Stomach (tissue), 4 donors: ENCODE measurements around the gene AP5M1.

ENCODE experiments used
- CTCF ChIP-seq, 7 experiments: fragments of 450-650 bp in 4 of 7; fragments of 200-600 bp in 3 of 7; sonication (generic) in 3 of 7; IDR thresholded peaks; one replicate each; pipeline ENCODE4 v1.5.1; 2016 to 2019; ENCODE audit warnings: antibody characterized with exemption in 7 of 7, control low read depth in 2 of 7, mild to moderate bottlenecking in 1 of 7
- EP300 ChIP-seq: sonication (generic); formaldehyde crosslinking; IDR thresholded peaks from one replicate; pipeline ENCODE4 v1.6.1; 2017; ENCODE audit warnings: antibody characterized with exemption
- POLR2A ChIP-seq, 4 donors: fragments of 450-650 bp; IDR thresholded peaks; one replicate each; pipeline ENCODE4 v1.6.1; 2016; ENCODE audit warnings: antibody characterized with exemption in 4 of 4, control low read depth in 2 of 4, mild to moderate bottlenecking in 1 of 4, moderate library complexity in 1 of 4

GRCh38 chr14:57346741-57347140 is 78.0 kb downstream of the AP5M1 start:
- TF ChIP-seq EP300 = no peak
- TF ChIP-seq POLR2A (IDR thresholded peaks at IDR 0.05) = no peak
- no peak for TF ChIP-seq CTCF (IDR thresholded peaks at IDR 0.05)
